GM12873 (cell line): ENCODE results near the gene F2RL2.

Experiments used
- TF ChIP-seq, protein P1 (sequence below): IDR thresholded peaks from 2 replicates; pipeline ENCODE4 v1.5.1; 2012; ENCODE audit warnings: low read depth, mild to moderate bottlenecking, moderate library complexity, low read length, control low read depth; ENCODE audit not compliant: insufficient read depth; ENCODE audit errors: missing control alignments

The F2RL2 gene

DNA sequence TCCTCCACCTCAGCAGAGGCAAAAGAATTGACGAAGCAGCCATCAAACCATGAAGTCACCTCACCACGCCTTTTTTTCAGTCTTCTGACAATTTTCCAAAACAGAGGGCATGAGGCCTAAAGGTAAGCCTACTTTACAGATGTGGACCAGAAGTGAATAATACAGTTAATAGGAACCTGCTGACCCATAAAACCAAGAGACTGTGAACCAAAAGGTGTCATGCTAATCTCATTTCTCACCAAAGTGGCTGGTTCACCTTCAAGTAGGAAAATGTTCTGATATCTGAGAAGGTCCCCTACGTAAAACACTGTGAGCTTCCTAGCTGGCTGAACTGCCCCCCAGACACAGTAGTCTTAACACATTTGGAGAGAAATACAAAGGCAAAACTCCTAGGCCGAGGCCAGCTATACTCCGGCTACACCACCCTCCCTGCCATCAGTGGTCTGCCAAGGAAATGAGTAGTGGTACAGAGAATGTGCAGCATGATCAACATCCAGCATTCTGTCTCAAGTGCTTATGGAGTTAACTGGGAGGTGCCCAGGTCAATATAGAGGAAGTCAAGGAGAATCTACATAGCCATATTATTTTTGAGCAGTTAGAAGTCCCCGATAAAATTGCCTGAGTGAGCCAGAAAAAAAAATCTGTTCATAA lies 19.3 kb upstream of the F2RL2 start:
- TF ChIP-seq, protein P1, sequence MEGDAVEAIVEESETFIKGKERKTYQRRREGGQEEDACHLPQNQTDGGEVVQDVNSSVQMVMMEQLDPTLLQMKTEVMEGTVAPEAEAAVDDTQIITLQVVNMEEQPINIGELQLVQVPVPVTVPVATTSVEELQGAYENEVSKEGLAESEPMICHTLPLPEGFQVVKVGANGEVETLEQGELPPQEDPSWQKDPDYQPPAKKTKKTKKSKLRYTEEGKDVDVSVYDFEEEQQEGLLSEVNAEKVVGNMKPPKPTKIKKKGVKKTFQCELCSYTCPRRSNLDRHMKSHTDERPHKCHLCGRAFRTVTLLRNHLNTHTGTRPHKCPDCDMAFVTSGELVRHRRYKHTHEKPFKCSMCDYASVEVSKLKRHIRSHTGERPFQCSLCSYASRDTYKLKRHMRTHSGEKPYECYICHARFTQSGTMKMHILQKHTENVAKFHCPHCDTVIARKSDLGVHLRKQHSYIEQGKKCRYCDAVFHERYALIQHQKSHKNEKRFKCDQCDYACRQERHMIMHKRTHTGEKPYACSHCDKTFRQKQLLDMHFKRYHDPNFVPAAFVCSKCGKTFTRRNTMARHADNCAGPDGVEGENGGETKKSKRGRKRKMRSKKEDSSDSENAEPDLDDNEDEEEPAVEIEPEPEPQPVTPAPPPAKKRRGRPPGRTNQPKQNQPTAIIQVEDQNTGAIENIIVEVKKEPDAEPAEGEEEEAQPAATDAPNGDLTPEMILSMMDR: no peak

DNA sequence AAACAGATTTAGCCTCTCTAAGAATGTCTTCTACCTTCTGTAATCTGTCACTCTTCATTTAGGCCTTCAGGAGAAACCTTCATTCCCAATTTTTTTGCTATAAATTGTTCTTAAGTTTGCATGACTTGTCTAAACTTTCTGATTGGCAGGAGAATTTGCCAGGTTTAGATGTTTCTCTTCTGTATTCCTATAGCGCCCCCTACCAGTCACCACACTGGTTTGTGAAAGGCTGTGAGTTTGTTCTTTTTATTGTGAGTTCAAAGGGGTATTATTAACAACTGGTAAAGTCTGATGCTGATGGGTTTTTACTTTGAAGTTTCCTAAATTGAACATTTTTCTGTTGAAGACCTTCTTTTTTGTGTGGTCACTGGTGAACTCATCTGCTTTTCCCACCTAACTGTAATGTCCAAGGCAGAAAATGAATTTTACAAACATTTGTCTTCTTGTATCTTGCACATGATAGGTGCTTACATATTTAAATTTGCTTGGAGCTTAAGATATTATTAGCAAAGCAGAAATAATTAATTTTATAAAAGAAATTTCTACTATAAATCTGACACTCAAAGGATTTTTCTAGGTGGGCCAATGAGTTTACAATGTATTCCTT lies 18.4 kb upstream of the F2RL2 start:
- TF ChIP-seq, protein P1: peak; percentile 74

DNA sequence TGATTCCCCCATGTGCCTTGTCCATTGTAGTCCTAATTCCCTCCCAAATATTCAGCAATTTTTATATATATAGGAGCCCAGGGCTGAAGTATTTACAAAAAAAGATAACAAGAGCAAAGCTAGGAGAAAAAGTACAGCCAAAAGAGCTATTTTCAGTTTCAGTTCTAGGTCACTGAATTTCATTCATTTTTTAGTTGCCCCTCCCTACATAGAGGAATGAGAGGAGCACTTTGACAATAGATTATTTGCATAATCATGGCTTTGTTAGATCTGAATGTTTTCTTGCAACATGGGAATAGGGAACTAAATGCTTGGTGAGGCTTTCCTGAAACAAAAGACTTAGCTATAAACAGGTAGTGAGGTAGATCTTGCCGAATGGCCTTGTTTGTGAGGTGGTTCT lies 15.3 kb upstream of the F2RL2 start:
- TF ChIP-seq, protein P1: no peak

DNA sequence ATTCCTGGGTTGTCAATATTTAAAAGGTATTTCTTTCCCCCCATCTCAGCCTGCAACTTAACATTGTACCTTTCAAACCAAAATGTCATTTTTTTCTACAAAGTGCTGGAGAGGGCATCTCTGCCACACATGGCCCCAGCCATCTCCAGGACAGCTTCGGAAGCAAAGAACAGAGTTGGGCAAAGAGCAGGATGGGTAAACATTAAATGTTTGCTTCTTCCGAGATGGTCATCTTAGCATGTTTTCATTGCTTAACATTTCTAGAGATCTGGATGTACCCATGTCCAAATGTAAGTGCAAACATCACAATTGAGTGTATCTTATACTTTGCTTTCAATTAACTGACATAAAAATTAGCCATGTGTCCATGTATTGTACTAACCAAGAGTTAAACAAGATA lies 14.3 kb upstream of the F2RL2 start:
- TF ChIP-seq, protein P1: no peak

DNA sequence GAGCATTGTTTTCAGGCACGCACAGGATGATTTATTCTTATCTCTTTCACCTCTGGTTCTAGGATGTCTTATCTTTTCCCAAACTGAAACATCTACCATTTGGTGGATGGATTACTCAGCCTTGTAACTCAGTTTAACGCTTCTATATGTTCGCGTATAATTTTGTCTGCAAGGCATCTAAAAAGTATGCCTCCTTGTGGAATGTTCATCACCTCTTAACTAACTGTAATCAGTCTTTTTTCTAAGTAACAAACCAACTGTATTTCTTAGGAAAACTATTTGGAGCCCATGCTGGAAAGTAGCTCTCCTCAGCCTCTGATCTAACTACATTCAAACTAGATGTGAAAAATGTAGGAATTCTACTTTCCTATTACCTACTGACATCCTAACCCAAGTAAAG lies 11.5 kb upstream of the F2RL2 start:
- TF ChIP-seq, protein P1: no peak

DNA sequence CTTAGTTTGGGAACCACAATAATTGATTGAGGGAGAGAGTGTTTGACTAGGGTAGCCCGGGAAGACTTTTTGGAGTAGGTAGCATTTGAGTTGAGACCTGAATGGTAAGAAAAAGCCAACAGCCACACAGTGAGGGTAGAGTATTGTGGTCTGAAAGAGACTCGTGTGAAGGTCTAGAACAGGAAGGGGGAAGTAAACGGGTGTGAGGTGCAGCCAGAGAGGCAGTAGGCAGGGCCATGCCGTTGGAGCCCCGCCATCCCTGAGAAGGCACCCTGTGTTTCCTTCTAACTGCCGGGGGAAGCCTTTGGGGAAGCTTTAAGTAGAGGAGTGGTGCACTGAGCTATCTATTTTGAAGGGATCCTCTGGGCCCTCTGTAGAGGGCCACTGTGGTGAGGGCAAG lies 3.5 kb upstream of the F2RL2 start:
- TF ChIP-seq, protein P1: no peak

DNA sequence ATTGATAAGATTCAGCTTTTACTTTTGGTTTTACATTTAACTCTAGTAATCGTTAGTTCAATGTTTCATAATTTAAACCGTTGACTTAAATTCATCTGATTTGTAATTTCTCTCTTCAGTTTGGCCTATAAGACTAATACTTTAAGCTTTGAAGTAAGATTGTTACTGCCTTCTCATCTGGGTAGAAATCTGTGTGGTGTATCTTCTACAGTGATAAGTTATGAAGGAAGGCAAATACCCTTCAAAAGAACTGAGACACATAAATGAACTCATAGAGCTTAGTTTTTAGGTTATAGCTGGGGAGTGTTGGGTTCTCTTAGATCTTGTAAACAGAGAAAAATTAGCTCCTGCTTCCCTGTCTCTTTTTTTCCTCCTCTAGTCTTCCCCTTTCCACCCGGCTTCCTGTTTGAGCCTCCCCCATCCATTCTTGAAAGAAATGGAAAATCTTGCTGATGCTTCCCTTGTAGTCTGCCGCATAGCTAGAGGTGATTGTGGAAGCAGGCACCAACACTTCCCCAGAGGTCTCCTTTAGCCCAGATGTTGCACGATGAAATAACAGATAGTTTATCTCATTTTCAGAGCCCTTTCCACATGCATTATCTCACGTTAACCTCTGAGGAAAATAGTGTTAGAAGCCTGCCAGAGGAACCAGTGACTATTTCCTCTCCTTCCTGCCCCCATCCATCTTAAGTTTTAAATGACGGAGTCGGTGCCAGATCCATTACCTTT lies 2.0 kb upstream of the F2RL2 start:
- TF ChIP-seq, protein P1: no peak
